ENCODE measurements around the gene DNAH9.

DNAH9 gene

DNA sequence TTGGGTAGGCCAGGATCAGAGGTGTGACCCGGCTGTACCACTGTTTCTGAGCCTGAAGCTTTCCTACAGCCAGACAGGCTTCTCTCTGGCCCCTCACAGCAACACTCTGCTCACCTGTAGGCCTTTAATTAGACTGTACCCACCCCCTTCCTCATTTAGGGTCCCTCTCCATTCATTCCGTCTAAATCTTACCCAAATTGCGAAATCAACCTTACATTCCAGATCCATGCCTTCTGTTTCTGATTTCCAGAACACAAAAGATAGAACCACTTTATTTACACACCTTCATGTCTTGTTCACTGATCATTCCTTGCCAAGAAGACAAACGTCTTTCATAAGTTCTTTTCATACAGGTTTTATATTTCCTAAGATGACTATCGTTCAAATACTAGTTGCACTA lies 238.2 kb downstream of the DNAH9 start:
- H3K4me3 ChIP-seq (ENCODE audit: low read depth, low read length): no peak overlapping the region

DNA sequence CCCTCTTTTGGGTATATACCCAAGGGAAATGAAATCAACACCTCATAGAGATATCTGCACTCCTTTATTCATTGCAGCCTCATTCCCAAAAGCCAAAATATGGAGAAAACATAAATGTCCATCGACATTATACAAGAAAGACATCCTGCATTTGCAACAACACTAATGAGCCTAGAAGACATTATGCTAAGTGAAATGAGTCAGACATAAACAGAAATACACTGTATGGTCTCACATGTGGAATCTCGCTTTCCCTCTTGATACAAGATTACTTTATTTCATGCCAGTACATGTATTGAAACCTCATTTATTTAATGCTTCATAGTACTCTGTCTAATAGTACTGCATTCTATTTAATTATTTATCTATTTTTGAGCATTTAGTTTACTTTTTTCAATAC lies 241.8 kb downstream of the DNAH9 start:
- no peak overlapping the region for H3K4me3 ChIP-seq (ENCODE audit: low read depth, low read length)

DNA sequence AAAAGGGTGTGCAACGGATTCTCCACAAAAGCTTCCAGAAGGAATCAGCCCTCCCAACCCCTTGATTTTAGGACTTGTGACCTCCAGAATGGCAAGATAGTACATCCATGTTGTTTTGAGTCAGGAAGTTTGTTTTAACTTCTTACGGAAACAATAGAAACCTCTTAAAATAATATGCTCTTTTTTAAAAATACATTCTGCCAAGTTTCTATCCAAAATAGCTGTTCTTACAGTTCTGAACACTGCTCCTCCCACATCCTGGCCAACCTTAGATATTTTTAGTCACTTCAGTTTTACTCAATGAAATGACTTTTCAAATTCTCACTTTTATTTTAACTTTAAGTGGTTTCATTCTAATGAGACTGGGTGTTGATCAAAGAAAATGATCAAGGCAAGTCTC lies 242.6 kb downstream of the DNAH9 start:
- H3K4me3 ChIP-seq (ENCODE audit: low read depth, low read length): no peak overlapping the region

- no peak overlapping the region for H3K4me3 ChIP-seq (ENCODE audit: low read depth, low read length)
Observed at GRCh38 chr17:11848330-11848729, 250.1 kb downstream of the DNAH9 start.

- no peak overlapping the region for H3K4me3 ChIP-seq (ENCODE audit: low read depth, low read length)
Observed at GRCh38 chr17:11852231-11852630, 254.0 kb downstream of the DNAH9 start.

GRCh38 chr17:11852912-11853311 lies 254.6 kb downstream of the DNAH9 start:
- H3K4me3 ChIP-seq (ENCODE audit: low read depth, low read length): no peak overlapping the region

DNA sequence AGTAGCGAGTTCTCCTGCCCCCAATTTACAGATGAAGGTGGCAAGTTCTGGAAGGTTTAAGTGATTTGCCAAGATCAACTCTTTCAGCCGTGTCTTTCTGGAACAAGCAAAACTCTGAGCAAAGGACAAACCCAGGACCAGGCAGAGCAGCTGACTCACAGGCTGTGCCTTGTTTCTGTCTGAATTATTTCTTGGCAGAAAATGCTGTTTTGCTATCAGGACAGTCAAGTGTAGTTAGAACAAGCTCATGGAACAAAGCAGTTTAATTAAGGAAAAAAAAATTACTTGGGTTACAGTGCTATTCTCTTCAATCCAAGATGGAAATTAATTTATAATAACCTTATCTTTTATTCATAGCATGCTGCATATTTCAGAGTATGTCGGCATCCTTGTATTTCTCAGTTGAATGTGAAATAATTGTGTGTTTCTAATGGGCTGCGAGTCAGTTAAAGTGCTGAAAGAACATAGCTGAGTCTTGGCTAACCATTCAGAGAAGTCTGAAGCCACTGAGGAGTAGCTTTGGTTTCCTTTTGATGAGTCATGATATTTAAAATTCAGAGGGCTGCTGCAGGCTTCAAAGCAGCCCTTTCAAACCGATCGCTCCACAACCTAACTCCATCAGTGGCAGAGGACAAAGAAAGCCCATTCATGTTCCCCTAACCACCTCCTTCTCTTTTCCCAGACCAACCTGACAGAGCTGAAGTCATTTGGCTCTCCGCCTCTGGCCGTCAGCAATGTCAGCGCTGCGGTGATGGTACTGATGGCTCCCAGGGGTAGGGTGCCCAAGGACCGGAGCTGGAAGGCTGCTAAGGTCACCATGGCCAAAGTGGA lies 255.3 kb downstream of the DNAH9 start:
- H3K4me3 ChIP-seq (ENCODE audit: low read depth, low read length): no peak overlapping the region

GRCh38 chr17:11855306-11855705 lies 257.0 kb downstream of the DNAH9 start:
- no peak overlapping the region for H3K4me3 ChIP-seq (ENCODE audit: low read depth, low read length)

GRCh38 chr17:11857006-11857405 lies 258.7 kb downstream of the DNAH9 start:
- H3K4me3 ChIP-seq (ENCODE audit: low read depth, low read length): no peak overlapping the region

- H3K4me3 ChIP-seq (ENCODE audit: low read depth, low read length): no peak overlapping the region
Observed at GRCh38 chr17:11869680-11870394, 271.6 kb downstream of the DNAH9 start.

DNA sequence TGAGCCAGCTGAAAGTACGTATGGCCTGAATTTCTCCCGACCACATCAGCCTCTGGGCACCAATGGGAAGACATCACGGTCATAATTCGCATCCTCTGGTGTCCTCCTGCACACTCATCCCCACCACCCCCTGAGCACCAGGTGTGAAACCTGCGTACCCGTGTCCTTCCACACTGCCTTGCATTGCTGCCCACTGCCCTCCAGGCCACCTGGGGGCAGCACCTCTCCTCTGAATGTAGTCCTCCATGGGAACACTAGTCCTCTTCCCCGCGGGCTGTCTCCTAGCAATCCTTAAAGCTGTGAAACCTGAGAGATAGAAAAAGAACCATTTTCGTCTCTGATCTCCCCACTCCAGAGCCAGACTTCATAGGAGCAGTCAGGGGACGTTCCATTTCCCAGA lies 273.5 kb downstream of the DNAH9 start:
- no peak overlapping the region for H3K4me3 ChIP-seq (ENCODE audit: low read depth, low read length)

GRCh38 chr17:11874756-11875155 lies 276.5 kb downstream of the DNAH9 start:
- no peak overlapping the region for H3K4me3 ChIP-seq (ENCODE audit: low read depth, low read length)

DNA sequence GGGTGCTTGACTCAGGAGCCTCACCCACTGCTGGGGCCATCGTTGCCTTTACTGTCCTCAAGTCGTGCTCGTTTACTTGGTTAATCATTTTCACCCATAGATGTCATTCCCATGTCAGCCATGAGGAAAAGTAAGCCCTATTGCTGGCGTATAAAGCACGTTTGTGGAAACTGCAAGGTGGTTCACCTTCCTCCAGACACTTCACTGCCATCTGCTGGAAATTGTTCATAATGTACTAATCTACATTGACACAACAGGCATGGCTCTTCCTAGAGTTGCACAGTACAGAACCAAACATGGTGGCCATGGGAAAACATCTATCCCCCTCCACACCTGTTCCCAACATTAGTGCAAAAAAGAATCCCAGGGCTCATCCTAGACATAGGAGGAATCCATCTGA lies 282.4 kb downstream of the DNAH9 start:
- H3K4me3 ChIP-seq (ENCODE audit: low read depth, low read length): no peak overlapping the region

DNA sequence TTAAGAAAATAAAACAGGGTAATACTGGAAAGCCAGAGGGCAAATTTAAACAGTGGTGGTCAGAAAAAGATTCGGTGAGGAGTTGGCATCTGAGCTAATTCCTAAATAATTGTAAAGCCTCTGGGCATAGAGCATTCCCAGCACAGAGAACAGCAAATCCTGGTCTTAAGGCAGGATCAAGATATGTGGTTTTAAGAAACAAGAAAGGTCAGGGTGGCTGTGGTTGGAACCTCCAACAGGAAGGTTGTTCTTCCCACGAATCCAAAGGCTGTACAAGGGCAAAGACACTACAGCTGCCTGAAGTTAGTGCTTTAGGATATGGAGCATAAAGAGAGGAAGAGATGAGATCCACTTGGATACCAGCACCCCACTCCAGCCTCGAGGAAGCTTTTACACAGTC lies 284.4 kb downstream of the DNAH9 start:
- H3K4me3 ChIP-seq (ENCODE audit: low read depth, low read length): no peak overlapping the region

GRCh38 chr17:11885051-11885450 lies 286.8 kb downstream of the DNAH9 start:
- no peak overlapping the region for H3K4me3 ChIP-seq (ENCODE audit: low read depth, low read length)

DNA sequence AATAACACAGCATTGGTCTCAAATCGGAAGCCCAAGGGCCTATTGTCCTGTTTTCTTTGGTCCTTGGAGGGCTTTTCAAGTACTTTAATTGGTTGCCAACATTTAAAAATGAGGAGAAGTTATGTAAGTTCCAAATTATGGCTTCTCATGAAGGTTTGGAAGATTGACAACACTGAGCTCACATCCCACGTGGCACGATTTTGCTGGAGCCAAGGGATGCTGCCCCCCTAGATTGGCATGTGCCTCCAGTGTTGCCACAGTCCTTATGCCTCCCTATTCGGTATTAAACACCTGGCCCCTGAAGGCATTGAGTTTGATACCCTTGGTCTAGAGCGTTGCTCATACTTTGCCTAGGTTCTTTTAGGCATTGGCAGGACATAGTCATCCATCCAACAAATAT lies 291.0 kb downstream of the DNAH9 start:
- no peak overlapping the region for H3K4me3 ChIP-seq (ENCODE audit: low read depth, low read length)

- H3K4me3 ChIP-seq (ENCODE audit: low read depth, low read length): no peak overlapping the region
Observed at GRCh38 chr17:11893862-11894261, 295.6 kb downstream of the DNAH9 start.

- H3K4me3 ChIP-seq (ENCODE audit: low read depth, low read length): no peak overlapping the region
Observed at GRCh38 chr17:11896199-11896598, 297.9 kb downstream of the DNAH9 start.

- no peak overlapping the region for H3K4me3 ChIP-seq (ENCODE audit: low read depth, low read length)
Observed at GRCh38 chr17:11898526-11899235, 300.4 kb downstream of the DNAH9 start.

- H3K4me3 ChIP-seq (ENCODE audit: low read depth, low read length): no peak overlapping the region
Observed at GRCh38 chr17:11899537-11899942, 301.3 kb downstream of the DNAH9 start.

DNA sequence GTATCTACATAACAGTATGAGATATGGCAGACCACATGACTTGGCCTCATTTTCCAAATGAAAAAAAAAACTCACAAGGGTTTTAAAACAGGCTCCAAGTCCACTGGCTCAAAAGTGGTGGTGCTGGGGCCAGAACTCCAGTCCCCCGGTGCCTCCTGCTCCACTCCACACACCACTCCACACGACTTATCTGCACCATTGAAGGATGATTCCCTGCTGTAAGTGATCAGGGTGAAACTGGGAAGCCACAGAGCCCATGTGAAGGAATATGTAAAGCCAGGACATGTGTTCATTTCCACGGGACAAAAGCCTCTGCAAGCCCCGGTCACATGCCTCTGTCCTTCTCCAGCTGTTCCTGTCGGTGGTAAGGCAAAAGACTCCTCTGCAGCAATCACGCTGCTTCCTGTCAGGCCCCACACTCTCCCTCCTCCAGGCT lies 301.8 kb downstream of the DNAH9 start:
- no peak overlapping the region for H3K4me3 ChIP-seq (ENCODE audit: low read depth, low read length)

DNA sequence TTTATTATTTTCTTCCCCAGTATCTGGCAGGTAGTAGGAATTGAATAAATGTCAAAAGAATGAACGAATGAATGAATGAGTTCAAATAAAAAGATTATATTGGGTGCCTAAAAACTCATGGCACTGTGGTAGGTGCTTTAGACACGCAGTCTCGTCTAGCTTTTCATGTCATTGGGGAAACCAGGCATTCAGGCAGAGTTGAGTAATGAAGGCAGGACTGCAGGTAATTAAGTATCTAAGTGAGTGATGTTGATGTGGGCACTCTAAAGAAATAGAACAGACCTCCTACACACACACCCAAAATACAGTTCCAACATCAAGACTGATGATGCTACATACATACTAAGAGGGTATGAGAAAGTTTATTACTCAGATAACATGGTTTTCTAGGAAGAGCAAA lies 302.4 kb downstream of the DNAH9 start:
- no peak overlapping the region for H3K4me3 ChIP-seq (ENCODE audit: low read depth, low read length)
